GM12878 (cell line): Measurements from ENCODE around the gene YBX3. TPM values are rescaled to one million over a fixed set of nuclear protein-coding genes. Genes with fewer than 3 reads are reported as not detected.

ENCODE experiments used
- ATAC-seq: fragments of 200-7000 bp; cut with Tn5 transposase; 3 replicates; pipeline ENCODE4 v1.9.1; 2020; ENCODE audit warnings: mild to moderate bottlenecking, moderate library complexity
- BruUV-seq: library from RNA; stranded (reverse); fragments of 400-500 nt; replicated peaks from 2 replicates; lab custom pipeline; 2021; lab: Mats Ljungman, UMichigan
- CTCF ChIA-PET: fragments of 300-600 bp; sonication (Branson Sonifier 250); formaldehyde crosslinking; extraction: SDS; loops from one replicate; lab custom pipeline; 2021; ENCODE audit warnings: inconsistent platforms; lab: Yijun Ruan, JAX
- POLR2A ChIA-PET: fragments of 350-600 bp; formaldehyde crosslinking; extraction: SDS; loops from one replicate; lab custom pipeline; 2021; ENCODE audit warnings: inconsistent platforms; lab: Charles Lee
- RAD21 ChIA-PET: fragments of 300-600 bp; sonication (Branson Sonifier 250); formaldehyde crosslinking; loops from one replicate; lab custom pipeline; 2023; ENCODE audit warnings: antibody characterized with exemption; ENCODE audit not compliant: unreplicated experiment; lab: Charles Lee
- SMC1A ChIA-PET: fragments of 300-600 bp; sonication (Branson Sonifier 250); formaldehyde crosslinking; loops from one replicate; lab custom pipeline; 2023; ENCODE audit not compliant: unreplicated experiment, uncharacterized antibody; lab: Charles Lee
- DNase-seq: peaks from one replicate; pipeline ENCODE4 v3.0.0-alpha.2; 2011; ENCODE audit warnings: low read depth, low spot score
- FAIRE-seq: peaks from 3 replicates; lab custom pipeline; 2011; peaks lifted over from hg19 to GRCh38; lab: Jason Lieb, UNC
- H2AFZ ChIP-seq: 2 replicates; pipeline ENCODE4 v1.6.0; 2011; ENCODE audit warnings: low read depth, low read length, control low read depth; ENCODE audit not compliant: control insufficient read depth
- H3K27ac ChIP-seq: 2 replicates; pipeline ENCODE4 v1.5.1; 2011; ENCODE audit warnings: control low read depth; ENCODE audit not compliant: control insufficient read depth, insufficient read depth
- H3K27me3 ChIP-seq, 2 experiments: replicated peaks in 1 of 2; 2 replicates each; pipeline versions ENCODE4 v1.6.0 to v1.6.1; 2011; ENCODE audit warnings: low read length in 1 of 2; ENCODE audit not compliant: control insufficient read depth in 2 of 2, insufficient read depth in 2 of 2
- H3K36me3 ChIP-seq, 2 experiments: 2 replicates each; pipeline ENCODE4 v1.5.1; 2011; ENCODE audit warnings: low read length in 1 of 2; ENCODE audit not compliant: control insufficient read depth in 2 of 2, insufficient read depth in 2 of 2
- H3K4me1 ChIP-seq: 2 replicates; pipeline ENCODE4 v1.6.1; 2011; ENCODE audit warnings: mild to moderate bottlenecking, low read length, moderate library complexity, mixed read lengths; ENCODE audit not compliant: control insufficient read depth, insufficient read depth
- H3K4me2 ChIP-seq: 2 replicates; pipeline ENCODE4 v1.6.0; 2011; ENCODE audit warnings: control low read depth; ENCODE audit not compliant: control insufficient read depth, insufficient read depth
- H3K4me3 ChIP-seq: fragments of 200-600 bp; sonication (generic); 2 replicates; pipeline ENCODE4 v1.5.1; 2016
- H3K79me2 ChIP-seq: 2 replicates; pipeline ENCODE4 v1.6.0; 2011; ENCODE audit warnings: low read length; ENCODE audit not compliant: control insufficient read depth, insufficient read depth
- H3K9ac ChIP-seq: 2 replicates; pipeline ENCODE4 v1.8.0; 2011; ENCODE audit warnings: low read length, control low read depth, mixed read lengths; ENCODE audit not compliant: control insufficient read depth, insufficient read depth
- H3K9me3 ChIP-seq: replicated peaks from 3 replicates; pipeline ENCODE4 v1.5.1; 2011; ENCODE audit warnings: mild to moderate bottlenecking, low read length; ENCODE audit not compliant: control insufficient read depth, insufficient read depth
- H4K20me1 ChIP-seq: 2 replicates; pipeline ENCODE4 v1.6.0; 2011; ENCODE audit not compliant: control insufficient read depth, insufficient read depth
- E2F4 ChIP-seq: IDR thresholded peaks from 2 replicates; pipeline ENCODE4 v1.6.1; 2012; ENCODE audit warnings: low read depth, low read length, improper control_type of control experiment
- E4F1 ChIP-seq: fragments of 450-650 bp; IDR thresholded peaks from 2 replicates; pipeline ENCODE4 v1.6.1; 2018; ENCODE audit warnings: borderline replicate concordance, mild to moderate bottlenecking; ENCODE audit not compliant: partially characterized antibody
- IRF3 ChIP-seq: fragments of 450-650 bp; IDR thresholded peaks from 2 replicates; pipeline ENCODE4 v1.6.1; 2014; ENCODE audit warnings: mild to moderate bottlenecking
- LARP7 ChIP-seq: fragments of 450-650 bp; IDR thresholded peaks from 2 replicates; pipeline ENCODE4 v1.6.1; 2017; ENCODE audit warnings: mild to moderate bottlenecking
- MEF2B ChIP-seq: fragments of 450-650 bp; IDR thresholded peaks from 2 replicates; pipeline ENCODE4 v1.6.1; 2018; ENCODE audit warnings: mild to moderate bottlenecking, moderate library complexity; ENCODE audit not compliant: partially characterized antibody, poor library complexity, severe bottlenecking
- MTA3 ChIP-seq: IDR thresholded peaks from 2 replicates; pipeline ENCODE4 v1.6.1; 2012; ENCODE audit warnings: low read length, inconsistent platforms, borderline replicate concordance
- PAX8 ChIP-seq: fragments of 450-650 bp; IDR thresholded peaks from 2 replicates; pipeline ENCODE4 v1.6.1; 2017; ENCODE audit warnings: mild to moderate bottlenecking, moderate library complexity
- POLR2AphosphoS2 ChIP-seq: IDR thresholded peaks from 2 replicates; pipeline ENCODE4 v1.6.1; 2011; ENCODE audit warnings: low read depth, mild to moderate bottlenecking, low read length, improper control_type of control experiment, moderate library complexity
- ZNF622 ChIP-seq: fragments of 450-650 bp; IDR thresholded peaks from 2 replicates; pipeline ENCODE4 v1.6.1; 2017; ENCODE audit warnings: mild to moderate bottlenecking, inconsistent platforms
- WGBS: methylation state at CpG from one replicate; pipeline ENCODE4 v1.1.6; 2016; ENCODE audit warnings: low lambda C conversion rate; ENCODE audit not compliant: insufficient replicate concordance, insufficient coverage; ENCODE audit errors: missing lambda C conversion rate; 5-methylcytosine and 5-hydroxymethylcytosine counted together
- in situ Hi-C: fragments of 300-500 bp; cut with MboI; formaldehyde crosslinking; loops from 9 replicates; pipeline ENCODE4 v1.14.3; 2018; ENCODE audit warnings: mixed read lengths
- intact Hi-C: fragments of 100-400 bp; cut with micrococcal nuclease; formaldehyde crosslinking; loops from one replicate; pipeline ENCODE4 v1.14.2; 2022; ENCODE audit not compliant: unreplicated experiment
- polyA plus RNA-seq, 11 experiments: library from polyadenylated mRNA; depleted of rRNA in 4 of 11; unstranded in 6 of 11; stranded (reverse) in 5 of 11; fragments of >200 nt; fragmentation: Nextera tagmentation in 4 of 11; fragmentation: Illumina TruSeq in 1 of 11; extraction: Ambion mirVana in 4 of 11; extraction: Trizol in 1 of 11; gene quantifications; 1 replicate in 1 of 11; 2 replicates in 10 of 11; pipeline versions ENCODE4 v1.2.1 to v1.2.3, GENCODE V29; 2011 to 2016; ENCODE audit warnings: inconsistent platforms in 2 of 11, missing spikeins in 2 of 11, low read depth in 1 of 11
- total RNA-seq, 4 experiments: library from RNA; depleted of rRNA in 3 of 4; stranded (reverse); fragments of >200 nt in 3 of 4; fragmentation: Illumina TruSeq in 1 of 4; extraction: Trizol in 1 of 4; gene quantifications; 2 replicates each; pipeline versions ENCODE4 v1.2.1 to v1.2.3, GENCODE V29; 2013 to 2021
- TF ChIP-seq, protein P1 (sequence below): fragments of 450-650 bp; IDR thresholded peaks from 2 replicates; pipeline ENCODE4 v1.6.1; 2017; ENCODE audit warnings: antibody characterized with exemption, mild to moderate bottlenecking, moderate library complexity

YBX3 gene
- total and polyA plus RNA-seq, 10 of the 15 experiments (the other 5 are each of a cell fraction or from before 2014, with no cell fraction given), result 25.9 to 221 (median 111) TPM

DNA sequence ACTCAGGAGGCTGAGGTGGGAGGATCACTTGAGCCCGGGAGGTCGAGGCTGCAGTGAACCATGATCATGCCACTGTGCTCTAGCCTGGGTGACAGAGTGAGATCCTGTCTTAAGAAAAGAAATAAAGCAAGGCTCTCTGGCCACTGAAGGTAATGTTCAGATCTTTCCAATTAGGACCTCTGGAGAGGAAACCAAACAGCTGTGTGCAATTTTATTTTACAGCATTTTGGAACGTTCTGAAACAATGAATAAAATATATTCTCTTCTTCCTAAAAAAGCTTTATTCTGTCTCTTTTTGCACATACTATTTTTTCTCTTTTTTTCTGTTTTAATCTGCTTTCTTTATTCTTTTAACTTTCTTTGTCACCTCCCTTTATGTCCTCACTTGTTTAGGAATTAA is 5.0 kb upstream of the YBX3 start:
- Histone ChIP-seq H3K4me2 (no peak overlapping the region), H3K4me3 (no peak overlapping the region), H3K36me3 (no peaks in the 10 kb centered on the region), H3K27me3 (peaks cover 1 to 2% of the 10 kb centered on the region in 2 experiments; a peak in 2 of 4 replicates), H2AFZ (no peak overlapping the region), H3K79me2 (peaks cover 8% of the 10 kb centered on the region), H3K4me1 (0 out of 2 replicates have a peak, but pooled peaks cover 3% of the 10 kb centered on the region), H3K9me3 (no peaks in the 10 kb centered on the region), H4K20me1 (no peaks in the 10 kb centered on the region), H3K9ac (no peak overlapping the region), H3K27ac (no peak overlapping the region)
- POLR2A ChIA-PET, result no interaction called here
- no peak for FAIRE-seq
- BruUV-seq, result no TSS peak
- WGBS, result 70% methylated on average over 3 of the region's 3 CpGs
- TF ChIP-seq ZNF622 (no peak), MEF2B (no peak), PAX8 (no peak), E2F4 (no peak), POLR2AphosphoS2 (no peak), MTA3 (no peak), IRF3 (no peak), LARP7 (no peak), E4F1 (no peak)
- TF ChIP-seq, protein P1, sequence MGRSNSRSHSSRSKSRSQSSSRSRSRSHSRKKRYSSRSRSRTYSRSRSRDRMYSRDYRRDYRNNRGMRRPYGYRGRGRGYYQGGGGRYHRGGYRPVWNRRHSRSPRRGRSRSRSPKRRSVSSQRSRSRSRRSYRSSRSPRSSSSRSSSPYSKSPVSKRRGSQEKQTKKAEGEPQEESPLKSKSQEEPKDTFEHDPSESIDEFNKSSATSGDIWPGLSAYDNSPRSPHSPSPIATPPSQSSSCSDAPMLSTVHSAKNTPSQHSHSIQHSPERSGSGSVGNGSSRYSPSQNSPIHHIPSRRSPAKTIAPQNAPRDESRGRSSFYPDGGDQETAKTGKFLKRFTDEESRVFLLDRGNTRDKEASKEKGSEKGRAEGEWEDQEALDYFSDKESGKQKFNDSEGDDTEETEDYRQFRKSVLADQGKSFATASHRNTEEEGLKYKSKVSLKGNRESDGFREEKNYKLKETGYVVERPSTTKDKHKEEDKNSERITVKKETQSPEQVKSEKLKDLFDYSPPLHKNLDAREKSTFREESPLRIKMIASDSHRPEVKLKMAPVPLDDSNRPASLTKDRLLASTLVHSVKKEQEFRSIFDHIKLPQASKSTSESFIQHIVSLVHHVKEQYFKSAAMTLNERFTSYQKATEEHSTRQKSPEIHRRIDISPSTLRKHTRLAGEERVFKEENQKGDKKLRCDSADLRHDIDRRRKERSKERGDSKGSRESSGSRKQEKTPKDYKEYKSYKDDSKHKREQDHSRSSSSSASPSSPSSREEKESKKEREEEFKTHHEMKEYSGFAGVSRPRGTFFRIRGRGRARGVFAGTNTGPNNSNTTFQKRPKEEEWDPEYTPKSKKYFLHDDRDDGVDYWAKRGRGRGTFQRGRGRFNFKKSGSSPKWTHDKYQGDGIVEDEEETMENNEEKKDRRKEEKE, result no peak
- in situ Hi-C loops (no loop called here), intact Hi-C loops (loop anchor here (10.0 kb wide), 1 partner anchor 123 kb away; no protein-coding TSS in a partner anchor)
- RAD21 ChIA-PET, result no interaction called here
- ATAC-seq, result no peak
- CTCF ChIA-PET, result interaction anchor here (0.8 kb wide), 1 partner anchor 22 kb away, joined by 3 read pairs; no protein-coding TSS in a partner anchor
- SMC1A ChIA-PET, result interaction anchor here (1.3 kb wide), 1 partner anchor 11 kb away, joined by 3 read pairs; no protein-coding TSS in a partner anchor
- no peak for DNase-seq
